ENCODE results near the gene FILIP1L. TPM values are rescaled to one million over a fixed set of nuclear protein-coding genes. Genes with fewer than 3 reads are reported as not detected.

Gene FILIP1L
- polyA plus RNA-seq, 3 donors = 0.13 to 0.40 (median 0.25) TPM

GRCh38 chr3:99874237-99875002 is 239.9 kb downstream of the FILIP1L start:
- Mint-ChIP-seq H3K4me1 (peaks cover 11% of the 10 kb centered on the region), H3K4me3 (no peak overlapping the region), H3K27me3 (ENCODE audit: low read depth in 3 of 3) (peaks cover 0 to 6% (median 2%) of the 10 kb centered on the region in 3 donors), H3K27ac (no peak overlapping the region), H3K9me3 (no peaks in the 10 kb centered on the region), H3K36me3 (no peaks in the 10 kb centered on the region)
- Histone ChIP-seq H2AFZ (ENCODE audit: insufficient read depth, low read depth, low read length, poor library complexity, severe bottlenecking) (no peak overlapping the region), H3K4me1 (ENCODE audit: control insufficient read depth in 1 of 2, insufficient read depth in 2 of 2, low read length in 2 of 2) (peaks cover 0 to 6% of the 10 kb centered on the region in 2 donors), H4K20me1 (ENCODE audit: insufficient read depth, low read length) (no peaks in the 10 kb centered on the region), H3K36me3 (replicated peaks in 1 of 2; ENCODE audit: control insufficient read depth in 1 of 2, insufficient read depth in 2 of 2, low read length in 2 of 2) (no peaks in the 10 kb centered on the region), H3K27me3 (ENCODE audit: control insufficient read depth in 2 of 2, insufficient read depth in 2 of 2, low read length in 2 of 2) (peaks cover 0 to 2% of the 10 kb centered on the region in 2 donors), H3K4me3 (replicated peaks in 1 of 3; ENCODE audit: low read depth in 2 of 3, low read length in 3 of 3) (no peak overlapping the region), H3K9ac (ENCODE audit: insufficient read depth, low read length, poor library complexity, severe bottlenecking) (no peak overlapping the region), H3K9me3 (replicated peaks in 1 of 2; ENCODE audit: control insufficient read depth in 1 of 2, insufficient read depth in 1 of 2, low read length in 2 of 2) (no peaks in the 10 kb centered on the region), H3K27ac (ENCODE audit: low read depth in 1 of 2, low read length in 2 of 2) (no peak overlapping the region), H3K4me2 (replicated peaks; ENCODE audit: extremely low read depth, low read length, poor library complexity, severe bottlenecking) (no peak overlapping the region), H3K79me2 (ENCODE audit: insufficient read depth, low read length) (no peaks in the 10 kb centered on the region)
- no peak for TF ChIP-seq CTCF (IDR thresholded peaks at IDR 0.05)
- no CpG with 5 or more reads among the region's 3 CpGs for WGBS (ENCODE audit: insufficient coverage)
- DNase-seq = no peak
- intact Hi-C loops (cut with micrococcal nuclease) = no loop called here

GRCh38 chr3:99873269-99874102 is 240.8 kb downstream of the FILIP1L start:
- H3K4me2 ChIP-seq (replicated peaks; ENCODE audit: extremely low read depth, low read length, poor library complexity, severe bottlenecking) = no peak overlapping the region
- Mint-ChIP-seq H3K9me3 (no peaks in the 10 kb centered on the region), H3K4me3 (no peak overlapping the region), H3K27ac (no peak overlapping the region), H3K36me3 (no peaks in the 10 kb centered on the region), H3K4me1 (peaks cover 11% of the 10 kb centered on the region), H3K27me3 (ENCODE audit: low read depth in 3 of 3) (peaks cover 0 to 6% (median 2%) of the 10 kb centered on the region in 3 donors)
- no peaks in the 10 kb centered on the region for H4K20me1 ChIP-seq (ENCODE audit: insufficient read depth, low read length)
- no peak for DNase-seq
- TF ChIP-seq CTCF (IDR thresholded peaks at IDR 0.05) = no peak
- H3K9ac ChIP-seq (ENCODE audit: insufficient read depth, low read length, poor library complexity, severe bottlenecking) = no peak overlapping the region
- intact Hi-C loops (cut with micrococcal nuclease) = no loop called here
- H3K36me3 ChIP-seq (replicated peaks in 1 of 2; ENCODE audit: control insufficient read depth in 1 of 2, insufficient read depth in 2 of 2, low read length in 2 of 2) = no peaks in the 10 kb centered on the region
- H3K27ac ChIP-seq (ENCODE audit: low read depth in 1 of 2, low read length in 2 of 2) = no peak overlapping the region
- WGBS (ENCODE audit: insufficient coverage) = no CpG with 5 or more reads among the region's 2 CpGs
- H2AFZ ChIP-seq (ENCODE audit: insufficient read depth, low read depth, low read length, poor library complexity, severe bottlenecking) = no peak overlapping the region
- no peaks in the 10 kb centered on the region for H3K9me3 ChIP-seq (replicated peaks in 1 of 2; ENCODE audit: control insufficient read depth in 1 of 2, insufficient read depth in 1 of 2, low read length in 2 of 2)
- H3K27me3 ChIP-seq (ENCODE audit: control insufficient read depth in 2 of 2, insufficient read depth in 2 of 2, low read length in 2 of 2) = peaks cover 0 to 2% of the 10 kb centered on the region in 2 donors
- H3K4me1 ChIP-seq (ENCODE audit: control insufficient read depth in 1 of 2, insufficient read depth in 2 of 2, low read length in 2 of 2) = peaks cover 0 to 6% of the 10 kb centered on the region in 2 donors
- no peaks in the 10 kb centered on the region for H3K79me2 ChIP-seq (ENCODE audit: insufficient read depth, low read length)
- H3K4me3 ChIP-seq (replicated peaks in 1 of 3; ENCODE audit: low read depth in 2 of 3, low read length in 3 of 3) = no peak overlapping the region

All from CD14-positive monocyte (primary cell).